MCF 10A (cell line): ENCODE data around the gene NSD1. TPM values are rescaled to one million over a fixed set of nuclear protein-coding genes. Genes with fewer than 3 reads are reported as not detected.

Experiments used
- BruUV-seq: library from RNA; stranded (reverse); fragments of 400-500 nt; replicated peaks from 2 replicates; lab custom pipeline; 2021; lab: Mats Ljungman, UMichigan
- CTCF ChIA-PET: fragments of 300-600 bp; sonication (Branson Sonifier 250); formaldehyde crosslinking; extraction: SDS; loops from one replicate; lab custom pipeline; 2021; ENCODE audit warnings: antibody characterized with exemption, inconsistent platforms; lab: Yijun Ruan, JAX
- POLR2A ChIA-PET: fragments of 300-600, 350-650 bp; sonication (Branson Sonifier 250); formaldehyde crosslinking; extraction: SDS; loops from one replicate; lab custom pipeline; 2020; ENCODE audit warnings: antibody characterized with exemption, inconsistent platforms; lab: Yijun Ruan, JAX
- DNase-seq: peaks from one replicate; pipeline ENCODE4 v3.0.0-alpha.2; 2018; ENCODE audit not compliant: unreplicated experiment
- H3K27ac Mint-ChIP-seq: one replicate; pipeline ENCODE4 v1.8.0; 2022; ENCODE audit warnings: mild to moderate bottlenecking, low read depth, mixed read lengths; ENCODE audit not compliant: unreplicated experiment
- H3K27me3 Mint-ChIP-seq: one replicate; pipeline ENCODE4 v1.8.0; 2022; ENCODE audit warnings: mixed read lengths; ENCODE audit not compliant: insufficient read depth, unreplicated experiment
- H3K36me3 Mint-ChIP-seq: one replicate; pipeline ENCODE4 v1.8.0; 2022; ENCODE audit warnings: mild to moderate bottlenecking, moderate library complexity, mixed read lengths; ENCODE audit not compliant: insufficient read depth, unreplicated experiment
- H3K4me1 Mint-ChIP-seq: one replicate; pipeline ENCODE4 v1.8.0; 2022; ENCODE audit warnings: mixed read lengths; ENCODE audit not compliant: insufficient read depth, unreplicated experiment
- H3K4me3 Mint-ChIP-seq: one replicate; pipeline ENCODE4 v1.8.0; 2022; ENCODE audit warnings: mild to moderate bottlenecking, moderate library complexity, mixed read lengths; ENCODE audit not compliant: unreplicated experiment
- H3K9me3 Mint-ChIP-seq: one replicate; pipeline ENCODE4 v1.8.0; 2022; ENCODE audit warnings: mixed read lengths; ENCODE audit not compliant: unreplicated experiment
- intact Hi-C: fragments of 100-400 bp; cut with micrococcal nuclease; formaldehyde crosslinking; loops from 2 replicates; pipeline ENCODE4 v1.14.1; 2022
- total RNA-seq: library from RNA; stranded (reverse); gene quantifications from 2 replicates; pipeline ENCODE4 v1.2.3, GENCODE V29; 2022
- TF ChIP-seq, protein P1 (sequence below): fragments of 200-600 bp; IDR thresholded peaks from one replicate; pipeline ENCODE4 v1.8.0; 2022; ENCODE audit warnings: antibody characterized with exemption, mild to moderate bottlenecking; ENCODE audit not compliant: unreplicated experiment

NSD1 gene
- total RNA-seq, 1 experiment from 2014 or later, result 110 TPM

DNA sequence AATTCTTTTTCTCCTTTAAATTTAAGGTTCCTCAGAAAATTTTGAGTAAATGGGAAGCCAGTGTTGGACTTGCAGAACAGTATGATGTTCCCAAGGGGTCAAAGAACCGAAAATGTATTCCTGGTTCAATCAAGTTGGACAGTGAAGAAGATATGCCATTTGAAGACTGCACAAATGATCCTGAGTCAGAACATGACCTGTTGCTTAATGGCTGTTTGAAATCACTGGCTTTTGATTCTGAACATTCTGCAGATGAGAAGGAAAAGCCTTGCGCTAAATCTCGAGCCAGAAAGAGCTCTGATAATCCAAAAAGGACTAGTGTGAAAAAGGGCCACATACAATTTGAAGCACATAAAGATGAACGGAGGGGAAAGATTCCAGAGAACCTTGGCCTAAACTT lies 76.0 kb downstream of the NSD1 start:
- Mint-ChIP-seq H3K4me1 (no peaks in the 10 kb centered on the region), H3K27me3 (no peaks in the 10 kb centered on the region), H3K27ac (no peak overlapping the region), H3K9me3 (no peaks in the 10 kb centered on the region), H3K4me3 (no peak overlapping the region), H3K36me3 (peaks cover 99% of the 10 kb centered on the region)
- DNase-seq, result no peak
- TF ChIP-seq, protein P1, sequence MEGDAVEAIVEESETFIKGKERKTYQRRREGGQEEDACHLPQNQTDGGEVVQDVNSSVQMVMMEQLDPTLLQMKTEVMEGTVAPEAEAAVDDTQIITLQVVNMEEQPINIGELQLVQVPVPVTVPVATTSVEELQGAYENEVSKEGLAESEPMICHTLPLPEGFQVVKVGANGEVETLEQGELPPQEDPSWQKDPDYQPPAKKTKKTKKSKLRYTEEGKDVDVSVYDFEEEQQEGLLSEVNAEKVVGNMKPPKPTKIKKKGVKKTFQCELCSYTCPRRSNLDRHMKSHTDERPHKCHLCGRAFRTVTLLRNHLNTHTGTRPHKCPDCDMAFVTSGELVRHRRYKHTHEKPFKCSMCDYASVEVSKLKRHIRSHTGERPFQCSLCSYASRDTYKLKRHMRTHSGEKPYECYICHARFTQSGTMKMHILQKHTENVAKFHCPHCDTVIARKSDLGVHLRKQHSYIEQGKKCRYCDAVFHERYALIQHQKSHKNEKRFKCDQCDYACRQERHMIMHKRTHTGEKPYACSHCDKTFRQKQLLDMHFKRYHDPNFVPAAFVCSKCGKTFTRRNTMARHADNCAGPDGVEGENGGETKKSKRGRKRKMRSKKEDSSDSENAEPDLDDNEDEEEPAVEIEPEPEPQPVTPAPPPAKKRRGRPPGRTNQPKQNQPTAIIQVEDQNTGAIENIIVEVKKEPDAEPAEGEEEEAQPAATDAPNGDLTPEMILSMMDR, result no peak
- ChIA-PET CTCF (interaction anchor here (1.6 to 1.7 kb wide), 3 partner anchors 11 to 21 kb away, joined by 3 to 5 read pairs (median 4); no protein-coding TSS in a partner anchor), POLR2A (interaction anchor here (0.5 to 1.8 kb wide), 3 partner anchors 16 to 244 kb away, joined by 3 to 7 read pairs (median 4); no protein-coding TSS in a partner anchor)
- no TSS peak for BruUV-seq
- intact Hi-C loops, result no loop called here

DNA sequence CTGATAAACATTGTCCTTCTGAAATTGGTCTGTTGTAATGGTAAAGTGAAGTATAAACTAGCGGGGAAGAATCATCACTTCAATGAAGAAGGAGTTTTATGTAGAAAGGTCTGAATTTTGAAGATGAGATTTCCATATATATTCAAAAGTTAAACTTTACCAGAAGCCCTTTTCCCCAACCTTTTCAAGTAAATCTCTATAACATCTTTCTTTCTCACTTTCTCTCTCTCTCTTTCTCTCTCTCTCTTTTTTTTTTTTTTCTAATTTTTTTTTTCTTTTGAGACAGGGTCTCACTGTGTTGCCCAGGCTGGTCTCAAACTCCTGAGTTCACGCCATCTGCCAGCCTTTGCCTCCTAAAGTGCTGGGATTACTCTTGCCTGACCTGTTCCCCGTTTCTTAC lies 78.7 kb downstream of the NSD1 start:
- intact Hi-C loops, result no loop called here
- Mint-ChIP-seq H3K27ac (no peak overlapping the region), H3K4me1 (no peaks in the 10 kb centered on the region), H3K9me3 (no peaks in the 10 kb centered on the region), H3K27me3 (no peaks in the 10 kb centered on the region), H3K36me3 (peaks cover 93% of the 10 kb centered on the region), H3K4me3 (no peak overlapping the region)
- no TSS peak for BruUV-seq
- DNase-seq, result no peak
- CTCF ChIA-PET, result interaction anchor here (0.5 to 0.7 kb wide), 4 partner anchors 98 to 1398 kb away, joined by 3 to 4 read pairs (median 3); no protein-coding TSS in a partner anchor
- TF ChIP-seq, protein P1, result no peak
- POLR2A ChIA-PET, result no interaction called here

DNA sequence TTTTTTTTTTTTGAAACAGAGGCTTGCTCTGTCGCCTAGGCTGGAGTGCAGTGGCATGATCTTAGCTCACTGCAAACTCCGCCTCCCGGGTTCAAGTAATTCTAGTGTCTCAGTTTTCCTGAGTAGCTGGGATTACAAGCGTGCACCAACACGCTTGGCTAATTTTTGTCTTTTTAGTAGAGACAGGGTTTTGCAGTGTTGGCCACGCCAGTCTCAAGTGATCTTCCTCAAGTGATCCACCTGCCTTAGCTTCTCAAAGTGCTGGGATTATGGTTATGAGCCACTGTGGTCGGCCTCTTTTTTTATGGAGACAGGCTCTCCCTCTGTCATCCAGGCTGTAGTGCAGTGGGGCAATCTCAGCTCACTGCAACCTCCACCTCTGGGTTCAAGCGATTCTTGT lies 87.0 kb downstream of the NSD1 start:
- ChIA-PET POLR2A (interaction anchor here (1.2 kb wide), 1 partner anchor 20 kb away, joined by 5 read pairs; no protein-coding TSS in a partner anchor), CTCF (interaction anchor here (0.6 to 1.0 kb wide), 3 partner anchors 49 to 169 kb away, joined by 3 read pairs; no protein-coding TSS in a partner anchor)
- no peak for DNase-seq

DNA sequence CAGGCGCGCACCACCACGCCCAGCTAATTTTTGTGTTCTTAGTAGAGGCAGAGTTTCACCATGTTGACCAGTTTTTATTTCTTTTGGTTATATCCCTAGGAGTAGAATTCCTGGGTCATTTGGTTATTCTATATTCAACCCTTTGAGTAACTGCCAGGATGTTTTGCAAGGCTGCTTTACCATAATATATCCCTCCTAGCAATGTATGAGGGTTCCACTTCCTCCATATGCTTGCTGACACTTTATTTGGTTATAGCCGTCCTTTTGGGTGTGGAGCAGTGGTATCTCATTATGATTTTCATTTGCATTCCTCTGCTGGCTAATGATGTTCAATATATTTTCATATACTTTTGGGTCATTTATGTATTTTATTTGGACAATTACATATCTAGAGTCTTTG lies 88.7 kb downstream of the NSD1 start:
- DNase-seq, result no peak
- Mint-ChIP-seq H3K4me1 (peaks cover 16% of the 10 kb centered on the region), H3K27ac (no peak overlapping the region), H3K27me3 (no peaks in the 10 kb centered on the region), H3K36me3 (peaks cover 49% of the 10 kb centered on the region), H3K4me3 (no peak overlapping the region), H3K9me3 (no peaks in the 10 kb centered on the region)
- TF ChIP-seq, protein P1, result no peak
- no TSS peak for BruUV-seq
- ChIA-PET CTCF (interaction anchor here (1.3 kb wide), 1 partner anchor 23 kb away, joined by 3 read pairs; no protein-coding TSS in a partner anchor), POLR2A (no interaction called here)
- intact Hi-C loops, result no loop called here

More for the DNA sequence above, 87.0 kb downstream of the NSD1 start:
- BruUV-seq, result no TSS peak
- TF ChIP-seq, protein P1, result no peak
- Mint-ChIP-seq H3K36me3 (peaks cover 60% of the 10 kb centered on the region), H3K27ac (no peak overlapping the region), H3K27me3 (no peaks in the 10 kb centered on the region), H3K4me3 (no peak overlapping the region), H3K4me1 (peaks cover 10% of the 10 kb centered on the region), H3K9me3 (no peaks in the 10 kb centered on the region)
- intact Hi-C loops, result no loop called here
